ENCODE data around the gene STAB2.

- TF ChIP-seq CTCF (IDR thresholded peaks at IDR 0.05), result no peak
- no peak for TF ChIP-seq POLR2A (IDR thresholded peaks at IDR 0.05)
These were observed 103.4 kb downstream of the STAB2 start for GRCh38 chr12:103690426-103690825.
